Mesendoderm (in vitro differentiated cells): Measurements from ENCODE around the gene HSPA12B.
"Not testable (repeated sequence)": the region's sequence is repeated elsewhere in the genome, so short reads cannot be mapped to it uniquely, and the experiment has no call there.

Experiments
- DNase-seq: peaks from one replicate; pipeline ENCODE4 v3.0.0; 2013
- H2AK5ac ChIP-seq: 2 replicates; pipeline ENCODE4 v1.6.1; 2013; ENCODE audit warnings: low read length, inconsistent platforms
- H2BK120ac ChIP-seq: 2 replicates; pipeline ENCODE4 v1.6.1; 2013; ENCODE audit warnings: low read depth, mild to moderate bottlenecking, low read length, moderate library complexity, mixed read lengths
- H2BK15ac ChIP-seq: replicated peaks from 2 replicates; pipeline ENCODE4 v1.6.1; 2013; ENCODE audit warnings: low read depth, mild to moderate bottlenecking, moderate library complexity
- H2BK5ac ChIP-seq: 2 replicates; pipeline ENCODE4 v1.6.1; 2013; ENCODE audit warnings: low read length, inconsistent platforms
- H3K18ac ChIP-seq: 2 replicates; pipeline ENCODE4 v1.6.1; 2013; ENCODE audit warnings: mild to moderate bottlenecking, low read length, mixed read lengths
- H3K23ac ChIP-seq: one replicate; pipeline ENCODE4 v1.6.1; 2013; ENCODE audit warnings: low read length
- H3K27ac ChIP-seq: 2 replicates; pipeline ENCODE4 v1.5.1; 2013; ENCODE audit warnings: low read depth, mild to moderate bottlenecking, inconsistent platforms, low read length, moderate library complexity
- H3K27me3 ChIP-seq: 2 replicates; pipeline ENCODE4 v1.6.1; 2013; ENCODE audit warnings: low read length, control low read depth, mild to moderate bottlenecking, inconsistent platforms; ENCODE audit not compliant: insufficient read depth, poor library complexity
- H3K36me3 ChIP-seq: 2 replicates; pipeline ENCODE4 v1.6.1; 2013; ENCODE audit warnings: low read length, inconsistent platforms; ENCODE audit not compliant: control insufficient read depth, insufficient read depth
- H3K4ac ChIP-seq: one replicate; pipeline ENCODE4 v1.6.1; 2013; ENCODE audit warnings: low read depth, mild to moderate bottlenecking, low read length, moderate library complexity
- H3K4me1 ChIP-seq: 2 replicates; pipeline ENCODE4 v1.6.1; 2013; ENCODE audit warnings: low read depth, low read length, inconsistent platforms; ENCODE audit not compliant: control insufficient read depth
- H3K4me2 ChIP-seq: 2 replicates; pipeline ENCODE4 v1.6.1; 2013; ENCODE audit warnings: low read length
- H3K4me3 ChIP-seq: 2 replicates; pipeline ENCODE4 v1.5.1; 2013; ENCODE audit warnings: mild to moderate bottlenecking, low read length
- H3K56ac ChIP-seq: one replicate; pipeline ENCODE4 v1.6.1; 2013; ENCODE audit warnings: low read length
- H3K79me1 ChIP-seq: 2 replicates; pipeline ENCODE4 v1.6.1; 2013; ENCODE audit warnings: low read length, inconsistent platforms
- H3K79me2 ChIP-seq: 2 replicates; pipeline ENCODE4 v1.6.1; 2013; ENCODE audit warnings: mild to moderate bottlenecking, low read length; ENCODE audit not compliant: control insufficient read depth, insufficient read depth
- H3K9ac ChIP-seq: 2 replicates; pipeline ENCODE4 v1.6.1; 2013; ENCODE audit warnings: low read length, inconsistent platforms
- H4K5ac ChIP-seq: one replicate; pipeline ENCODE4 v1.6.1; 2013; ENCODE audit warnings: low read length
- H4K8ac ChIP-seq: one replicate; pipeline ENCODE4 v1.6.1; 2013; ENCODE audit warnings: low read depth, mild to moderate bottlenecking, control low read depth, low read length, moderate library complexity
- WGBS: extraction: QIAGEN DNeasy Blood & Tissue Kit; methylation state at CpG from one replicate; pipeline ENCODE4 v1.1.7; 2013; ENCODE audit warnings: low lambda C conversion rate, missing lambda C conversion rate; ENCODE audit not compliant: insufficient coverage; ENCODE audit errors: extremely low coverage; 5-methylcytosine and 5-hydroxymethylcytosine counted together

HSPA12B gene

GRCh38 chr20:3786665-3787323 lies 54.3 kb downstream of the HSPA12B start, which contains the start of gene CENPB:
Gene CENPB (minus strand): TSS chr20:3786740. CDS start chr20:3786483, 257 bp downstream.
- H3K27me3 ChIP-seq: no peaks in the 10 kb centered on the region
- peak within 1 kb of the TSS; percentile 80 for H3K4me2 ChIP-seq
- no peak within 1 kb of the TSS for H2BK120ac ChIP-seq
- H3K79me2 ChIP-seq: peaks cover 7% of the 10 kb centered on the region
- peak; percentile 89 for DNase-seq
- no CpG with 5 or more reads among the region's 70 CpGs for WGBS
- H3K23ac ChIP-seq: peak within 1 kb of the TSS; percentile 97
- H2AK5ac ChIP-seq: no peak within 1 kb of the TSS
- H3K4me3 ChIP-seq: peak within 1 kb of the TSS; percentile 58
- H2BK5ac ChIP-seq: no peak within 1 kb of the TSS
- no peak within 1 kb of the TSS for H2BK15ac ChIP-seq
- H3K56ac ChIP-seq: peak within 1 kb of the TSS; percentile 95
- peak within 1 kb of the TSS; percentile 41 for H4K8ac ChIP-seq
- H3K18ac ChIP-seq: peak within 1 kb of the TSS; percentile 94
- peak within 1 kb of the TSS; percentile 90 for H3K9ac ChIP-seq
- H3K4ac ChIP-seq: peak within 1 kb of the TSS; percentile 86
- H3K79me1 ChIP-seq: peaks cover 18% of the 10 kb centered on the region
- no peak within 1 kb of the TSS for H4K5ac ChIP-seq
- peaks cover 3% of the 10 kb centered on the region for H3K36me3 ChIP-seq
- no peak within 1 kb of the TSS for H3K27ac ChIP-seq
- H3K4me1 ChIP-seq: no peaks in the 10 kb centered on the region

- Histone ChIP-seq H3K9ac (peak overlapping the region; percentile 26), H3K23ac (no peak overlapping the region), H3K4me2 (no peak overlapping the region), H4K8ac (no peak overlapping the region), H3K4me1 (no peaks in the 10 kb centered on the region), H3K79me2 (peaks cover 7% of the 10 kb centered on the region), H4K5ac (no peak overlapping the region), H2BK120ac (no peak overlapping the region), H3K27ac (no peak overlapping the region), H3K79me1 (peaks cover 18% of the 10 kb centered on the region), H3K36me3 (peaks cover 3% of the 10 kb centered on the region), H2BK5ac (no peak overlapping the region), H2AK5ac (no peak overlapping the region), H3K56ac (no peak overlapping the region), H3K4me3 (no peak overlapping the region), H3K27me3 (no peaks in the 10 kb centered on the region), H2BK15ac (no peak overlapping the region), H3K18ac (no peak overlapping the region), H3K4ac (no peak overlapping the region)
- no peak for DNase-seq
- no CpG with 5 or more reads among the region's 5 CpGs for WGBS
Measured at GRCh38 chr20:3787324-3788014, 55.0 kb downstream of the HSPA12B start.

GRCh38 chr20:3788685-3789155 lies 56.2 kb downstream of the HSPA12B start:
- Histone ChIP-seq H2AK5ac (no peak overlapping the region), H3K4ac (no peak overlapping the region), H3K56ac (no peak overlapping the region), H3K79me2 (peaks cover 7% of the 10 kb centered on the region), H3K36me3 (peaks cover 3% of the 10 kb centered on the region), H4K8ac (no peak overlapping the region), H3K9ac (no peak overlapping the region), H3K79me1 (peaks cover 15% of the 10 kb centered on the region), H3K23ac (no peak overlapping the region), H2BK120ac (no peak overlapping the region), H3K27me3 (no peaks in the 10 kb centered on the region), H3K4me2 (no peak overlapping the region), H2BK5ac (no peak overlapping the region), H3K4me3 (no peak overlapping the region), H3K18ac (no peak overlapping the region), H3K4me1 (no peaks in the 10 kb centered on the region), H4K5ac (no peak overlapping the region), H3K27ac (no peak overlapping the region), H2BK15ac (no peak overlapping the region)
- WGBS: no CpG with 5 or more reads among the region's 4 CpGs
- DNase-seq: no peak

- H2BK15ac ChIP-seq, H3K27me3 ChIP-seq, H3K9ac ChIP-seq, DNase-seq, H4K5ac ChIP-seq, H3K18ac ChIP-seq, H3K4me3 ChIP-seq, H2AK5ac ChIP-seq, H2BK5ac ChIP-seq, H3K36me3 ChIP-seq, H3K79me2 ChIP-seq, H3K4me2 ChIP-seq, H4K8ac ChIP-seq, H3K56ac ChIP-seq, H3K4ac ChIP-seq, H3K4me1 ChIP-seq, H3K23ac ChIP-seq, H3K27ac ChIP-seq, H2BK120ac ChIP-seq: not testable (repeated sequence)
- peaks cover 15% of the 10 kb centered on the region for H3K79me1 ChIP-seq
- no CpG with 5 or more reads among the region's 4 CpGs for WGBS
Measured at GRCh38 chr20:3789201-3789600, 56.7 kb downstream of the HSPA12B start.

GRCh38 chr20:3794168-3794567 lies 61.7 kb downstream of the HSPA12B start:
- DNase-seq, H4K8ac ChIP-seq, H2BK120ac ChIP-seq, H3K56ac ChIP-seq, H3K23ac ChIP-seq, H3K18ac ChIP-seq, H2AK5ac ChIP-seq, H3K27me3 ChIP-seq, H3K36me3 ChIP-seq, H3K4me3 ChIP-seq, H4K5ac ChIP-seq, H2BK5ac ChIP-seq, H3K79me2 ChIP-seq, H3K4ac ChIP-seq, H3K79me1 ChIP-seq, H3K4me1 ChIP-seq, H3K4me2 ChIP-seq, H2BK15ac ChIP-seq, H3K9ac ChIP-seq, H3K27ac ChIP-seq: not testable (repeated sequence)
- WGBS: no CpG with 5 or more reads among the region's 3 CpGs
